Peyer's patch (tissue), 4 donors: ENCODE data around the gene OBSCN. TPM values are rescaled to one million over a fixed set of nuclear protein-coding genes. Genes with fewer than 3 reads are reported as not detected.
A peak's percentile ranks its signal among the peaks of the same experiment; 100 is the strongest.

Source experiments
- DNase-seq, 3 donors: peaks; one replicate each; pipeline ENCODE4 v3.0.0-alpha.2; 2017 to 2019
- H3K27ac ChIP-seq, 4 donors: fragments of 200-600 bp; sonication (generic); one replicate each; pipeline ENCODE4 v1.5.1; 2016 to 2019
- H3K27me3 ChIP-seq, 2 donors: fragments of 200-600 bp; sonication (generic); one replicate each; pipeline ENCODE4 v1.5.1; 2019
- H3K36me3 ChIP-seq, 3 donors: fragments of 200-600 bp; sonication (generic); one replicate each; pipeline ENCODE4 v1.5.1; 2016 to 2019
- H3K4me1 ChIP-seq, 4 donors: fragments of 200-600 bp; sonication (generic); one replicate each; pipeline ENCODE4 v1.5.1; 2016 to 2019
- H3K4me3 ChIP-seq, 4 donors: fragments of 200-600 bp; sonication (generic); 1 replicate in 3 of 4; 2 replicates in 1 of 4; pipeline ENCODE4 v1.5.1; 2016 to 2019; ENCODE audit warnings: mild to moderate bottlenecking in 1 of 4
- H3K9me3 ChIP-seq, 4 donors: fragments of 200-600 bp; sonication (generic); one replicate each; pipeline ENCODE4 v1.5.1; 2016 to 2019; ENCODE audit warnings: mild to moderate bottlenecking in 1 of 4
- POLR2A ChIP-seq, 2 donors: fragments of 450-650 bp; IDR thresholded peaks; one replicate each; pipeline ENCODE4 v1.5.1; 2017; ENCODE audit warnings: antibody characterized with exemption in 2 of 2, mild to moderate bottlenecking in 2 of 2, moderate library complexity in 2 of 2
- total RNA-seq, 4 donors: library from RNA; depleted of rRNA; stranded (reverse); fragments of >200 nt; gene quantifications; one replicate each; pipeline ENCODE4 v1.1.0, GENCODE V29; 2016
- TF ChIP-seq, protein P1 (sequence below), 6 experiments: fragments of 450-650 bp in 4 of 6; fragments of 200-600 bp in 2 of 6; sonication (generic) in 1 of 6; IDR thresholded peaks; one replicate each; pipeline ENCODE4 v1.5.1; 2017 to 2019; ENCODE audit warnings: antibody characterized with exemption in 6 of 6, mild to moderate bottlenecking in 3 of 6, moderate library complexity in 1 of 6

Gene OBSCN
- total RNA-seq, 4 donors from 2014 or later: 5.8 to 136 (median 34.4) TPM

DNA sequence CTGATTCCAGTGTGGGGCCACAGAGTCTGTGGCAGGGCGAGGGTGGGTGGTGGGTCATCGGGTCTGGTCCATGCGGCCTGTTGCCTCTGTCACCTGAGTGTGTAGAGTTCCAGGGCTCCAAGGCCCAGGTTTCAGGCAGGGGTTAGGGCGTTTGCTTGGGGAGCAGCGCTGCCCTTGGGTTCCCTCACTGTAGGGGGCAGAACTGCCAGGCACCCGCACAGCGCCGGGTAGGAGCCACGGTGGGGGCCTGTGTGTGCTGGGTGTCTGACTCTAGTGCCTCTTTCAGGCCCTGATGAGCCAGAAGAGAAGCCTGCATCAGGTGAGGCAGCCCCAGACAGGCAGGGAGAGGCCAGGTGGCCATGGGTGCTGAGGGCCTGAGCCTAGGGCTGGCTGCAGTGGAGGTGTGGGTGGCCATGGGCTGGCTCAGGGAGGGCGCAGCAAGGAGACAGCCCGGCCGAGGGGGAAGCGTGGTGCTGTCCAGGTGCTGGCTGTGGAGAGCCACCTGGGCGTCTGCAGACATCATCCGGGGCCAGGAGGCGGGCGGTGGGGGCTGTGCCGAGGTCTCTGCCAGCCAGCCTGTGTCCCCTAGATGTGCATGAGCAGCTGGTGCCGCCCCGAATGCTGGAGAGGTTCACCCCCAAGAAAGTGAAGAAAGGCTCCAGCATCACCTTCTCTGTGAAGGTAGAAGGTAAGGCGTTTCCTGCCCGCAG, 126.5 kb downstream of the OBSCN start:
- Histone ChIP-seq H3K27me3 (no peaks in the 10 kb centered on the region), H3K4me3 (no peak overlapping the region), H3K9me3 (no peaks in the 10 kb centered on the region), H3K27ac (no peak overlapping the region), H3K36me3 (no peaks in the 10 kb centered on the region), H3K4me1 (no peaks in the 10 kb centered on the region)
- TF ChIP-seq, protein P1, sequence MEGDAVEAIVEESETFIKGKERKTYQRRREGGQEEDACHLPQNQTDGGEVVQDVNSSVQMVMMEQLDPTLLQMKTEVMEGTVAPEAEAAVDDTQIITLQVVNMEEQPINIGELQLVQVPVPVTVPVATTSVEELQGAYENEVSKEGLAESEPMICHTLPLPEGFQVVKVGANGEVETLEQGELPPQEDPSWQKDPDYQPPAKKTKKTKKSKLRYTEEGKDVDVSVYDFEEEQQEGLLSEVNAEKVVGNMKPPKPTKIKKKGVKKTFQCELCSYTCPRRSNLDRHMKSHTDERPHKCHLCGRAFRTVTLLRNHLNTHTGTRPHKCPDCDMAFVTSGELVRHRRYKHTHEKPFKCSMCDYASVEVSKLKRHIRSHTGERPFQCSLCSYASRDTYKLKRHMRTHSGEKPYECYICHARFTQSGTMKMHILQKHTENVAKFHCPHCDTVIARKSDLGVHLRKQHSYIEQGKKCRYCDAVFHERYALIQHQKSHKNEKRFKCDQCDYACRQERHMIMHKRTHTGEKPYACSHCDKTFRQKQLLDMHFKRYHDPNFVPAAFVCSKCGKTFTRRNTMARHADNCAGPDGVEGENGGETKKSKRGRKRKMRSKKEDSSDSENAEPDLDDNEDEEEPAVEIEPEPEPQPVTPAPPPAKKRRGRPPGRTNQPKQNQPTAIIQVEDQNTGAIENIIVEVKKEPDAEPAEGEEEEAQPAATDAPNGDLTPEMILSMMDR (IDR thresholded peaks at IDR 0.05): no peak
- peak in 1 of 3 donors; percentile 35 for DNase-seq

DNA sequence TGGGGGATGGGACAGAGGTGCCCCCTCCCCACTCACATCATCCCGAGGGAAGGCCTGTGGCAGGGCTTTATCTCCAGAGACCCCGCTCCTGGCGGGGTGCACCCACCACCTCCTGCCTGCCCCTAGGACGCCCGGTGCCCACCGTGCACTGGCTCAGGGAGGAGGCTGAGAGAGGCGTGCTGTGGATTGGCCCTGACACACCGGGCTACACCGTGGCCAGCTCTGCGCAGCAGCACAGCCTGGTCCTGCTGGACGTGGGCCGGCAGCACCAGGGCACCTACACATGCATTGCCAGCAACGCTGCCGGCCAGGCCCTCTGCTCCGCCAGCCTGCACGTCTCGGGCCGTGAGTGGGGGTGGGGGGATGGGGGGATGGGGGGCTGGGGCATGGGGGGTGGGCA, 127.1 kb downstream of the OBSCN start:
- Histone ChIP-seq H3K36me3 (no peaks in the 10 kb centered on the region), H3K9me3 (no peaks in the 10 kb centered on the region), H3K4me1 (no peaks in the 10 kb centered on the region), H3K4me3 (no peak overlapping the region), H3K27me3 (no peaks in the 10 kb centered on the region), H3K27ac (no peak overlapping the region)
- peak in 1 of 3 donors; percentile 25 for DNase-seq
- TF ChIP-seq, protein P1 (IDR thresholded peaks at IDR 0.05): no peak
- no peak for TF ChIP-seq POLR2A (IDR thresholded peaks at IDR 0.05)

DNA sequence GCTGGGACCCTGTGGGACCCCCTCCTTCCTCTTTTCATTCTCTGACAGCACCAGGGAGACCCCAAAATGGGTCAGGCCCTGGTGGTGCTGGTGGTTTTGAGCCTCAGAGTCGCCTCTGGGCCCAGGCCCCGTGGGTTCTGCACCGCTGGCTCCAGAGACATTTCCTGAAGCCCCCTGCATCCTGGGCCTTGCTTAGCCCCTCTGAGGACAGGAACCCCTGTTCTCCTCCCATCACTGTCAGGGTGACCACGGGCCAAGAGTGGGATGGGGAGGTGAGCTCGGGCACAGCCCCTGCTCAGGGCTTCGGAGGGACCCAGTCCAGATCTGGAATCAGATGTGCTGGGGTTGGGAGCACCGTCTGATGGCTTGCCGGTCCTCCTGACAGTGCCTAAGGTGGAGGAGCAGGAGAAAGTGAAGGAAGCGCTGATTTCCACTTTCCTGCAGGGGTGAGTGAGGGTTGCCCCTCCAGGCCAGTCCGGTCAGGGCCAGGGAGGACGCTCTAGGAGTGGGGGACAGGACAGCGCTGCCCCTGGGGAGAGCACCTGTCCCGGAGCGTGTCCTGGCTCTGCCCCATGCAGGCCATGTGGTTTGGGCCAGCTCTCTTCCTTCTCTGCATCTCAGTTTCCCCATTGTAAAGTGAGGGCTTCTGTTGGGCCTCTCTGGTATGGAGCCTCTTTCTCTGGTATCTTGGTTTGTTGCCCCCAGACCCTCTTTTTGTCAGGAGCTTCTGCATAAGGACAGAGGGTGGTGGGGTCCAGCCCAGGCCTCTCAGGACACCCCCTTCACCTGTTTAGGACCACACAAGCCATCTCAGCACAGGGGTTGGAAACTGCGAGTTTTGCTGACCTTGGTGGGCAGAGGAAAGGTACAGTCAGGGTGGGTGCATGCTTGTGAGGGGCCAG, 127.8 kb downstream of the OBSCN start:
- no peaks in the 10 kb centered on the region for H3K27me3 ChIP-seq
- no peak for TF ChIP-seq POLR2A (IDR thresholded peaks at IDR 0.05)
- TF ChIP-seq, protein P1 (IDR thresholded peaks at IDR 0.05): no peak
- no peaks in the 10 kb centered on the region for H3K4me1 ChIP-seq
- H3K4me3 ChIP-seq: no peak overlapping the region
- no peaks in the 10 kb centered on the region for H3K36me3 ChIP-seq
- H3K27ac ChIP-seq: no peak overlapping the region
- H3K9me3 ChIP-seq: no peaks in the 10 kb centered on the region
- DNase-seq: peak in 2 of 3 donors; percentile 25 to 32

DNA sequence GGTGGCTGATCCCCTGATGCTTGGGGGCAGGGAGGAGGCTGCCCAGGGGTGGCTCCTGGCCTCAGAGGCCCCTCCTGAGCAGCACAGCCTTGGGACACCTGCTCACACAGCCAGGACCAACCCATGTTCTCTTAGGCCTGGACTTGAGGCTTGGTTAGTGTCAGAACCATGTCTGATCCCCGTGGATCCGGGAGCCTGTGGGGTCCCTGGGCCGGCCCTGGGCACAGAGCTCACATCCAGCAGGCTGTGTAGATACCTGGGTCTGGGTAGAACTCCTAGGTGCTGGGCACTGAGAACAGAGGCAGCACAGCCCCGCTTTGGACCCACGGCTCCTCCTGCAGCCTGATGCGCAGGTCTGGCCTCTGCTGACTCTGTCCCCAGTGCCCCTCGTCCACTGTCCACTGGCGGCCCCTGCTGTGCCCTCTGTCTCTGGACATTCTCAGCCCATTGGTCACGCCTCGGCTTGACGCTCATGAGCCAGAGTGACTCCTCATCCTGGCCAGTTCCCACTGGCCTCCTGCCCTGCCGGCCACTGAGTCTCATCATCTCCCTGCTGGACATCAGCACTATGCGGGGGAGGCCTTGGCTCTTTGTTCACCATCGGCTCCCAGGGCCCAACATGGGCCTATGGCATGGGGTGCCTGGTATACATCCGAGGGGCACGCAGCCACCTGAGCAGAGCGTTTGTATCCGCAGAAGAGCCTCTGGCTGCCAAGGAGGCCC, 128.6 kb downstream of the OBSCN start:
- TF ChIP-seq, protein P1 (IDR thresholded peaks at IDR 0.05): no peak
- DNase-seq: peak in 1 of 3 donors; percentile 39
- H3K4me1 ChIP-seq: no peaks in the 10 kb centered on the region
- H3K36me3 ChIP-seq: no peaks in the 10 kb centered on the region
- H3K27me3 ChIP-seq: no peaks in the 10 kb centered on the region
- no peak overlapping the region for H3K4me3 ChIP-seq
- no peaks in the 10 kb centered on the region for H3K9me3 ChIP-seq
- H3K27ac ChIP-seq: no peak overlapping the region

DNA sequence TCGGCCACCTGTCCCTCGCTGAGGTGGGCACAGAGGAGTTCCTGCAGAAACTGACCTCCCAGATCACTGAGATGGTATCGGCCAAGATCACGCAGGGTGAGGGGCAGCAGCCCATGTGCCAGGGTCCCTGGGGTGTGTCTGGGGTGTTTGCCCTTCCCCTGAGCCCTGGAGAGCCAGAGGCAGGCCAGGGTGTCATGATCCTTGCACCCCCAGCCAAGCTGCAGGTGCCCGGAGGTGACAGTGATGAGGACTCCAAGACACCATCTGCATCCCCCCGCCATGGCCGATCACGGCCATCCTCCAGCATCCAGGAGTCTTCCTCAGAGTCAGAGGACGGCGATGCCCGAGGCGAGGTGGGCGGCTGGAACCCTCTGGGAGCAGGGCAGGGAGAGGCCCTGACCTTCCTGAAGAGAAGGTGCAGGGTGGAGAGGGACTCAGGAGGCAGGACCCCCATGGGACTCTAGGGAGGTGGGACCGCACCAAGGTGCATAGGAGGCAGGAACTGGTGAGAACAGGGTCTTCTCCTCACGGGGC, 129.3 kb downstream of the OBSCN start:
- H3K36me3 ChIP-seq: no peaks in the 10 kb centered on the region

More for the DNA sequence above, 129.3 kb downstream of the OBSCN start:
- Histone ChIP-seq H3K4me3 (no peak overlapping the region), H3K4me1 (no peaks in the 10 kb centered on the region), H3K27ac (no peak overlapping the region), H3K27me3 (no peaks in the 10 kb centered on the region), H3K9me3 (no peaks in the 10 kb centered on the region)
- DNase-seq: peak in 1 of 3 donors; percentile 34
- no peak for TF ChIP-seq POLR2A (IDR thresholded peaks at IDR 0.05)
- TF ChIP-seq, protein P1 (IDR thresholded peaks at IDR 0.05): no peak
